Measurements from ENCODE around the gene ABHD10.

Gene ABHD10

DNA sequence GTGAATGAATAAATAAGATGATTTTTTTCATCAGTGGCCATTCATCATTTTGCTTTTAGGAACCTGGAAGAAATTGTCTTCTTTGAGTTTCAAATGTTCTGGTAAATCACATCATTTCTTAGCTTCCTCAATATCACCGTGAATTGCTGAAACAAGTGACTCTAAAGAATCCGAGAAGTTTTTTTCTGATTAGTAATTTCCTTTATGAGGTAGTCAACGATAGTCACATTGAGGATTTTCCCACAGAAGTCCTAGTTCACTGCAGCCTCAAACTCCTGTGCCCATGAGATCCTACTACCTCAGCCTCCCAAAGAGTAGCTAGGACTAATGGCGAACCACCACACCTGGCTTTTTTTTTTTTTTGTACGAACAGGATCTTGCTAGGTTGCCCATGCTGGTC lies 52.1 kb downstream of the ABHD10 start:
- no peaks in the 10 kb centered on the region for H3K4me1 ChIP-seq (ENCODE audit: control insufficient read depth in 1 of 2, insufficient read depth in 2 of 2, low read length in 2 of 2)
- no peak overlapping the region for H2AFZ ChIP-seq (ENCODE audit: insufficient read depth, low read length, poor library complexity)
- H3K27ac ChIP-seq (ENCODE audit: low read depth, low read length), result no peak overlapping the region
- no peak overlapping the region for H4K12ac ChIP-seq (ENCODE audit: low read depth, low read length)
- no peak overlapping the region for H3K23ac ChIP-seq (ENCODE audit: low read length)
- H3K79me2 ChIP-seq (ENCODE audit: control insufficient read depth, insufficient read depth, low read length, poor library complexity), result no peaks in the 10 kb centered on the region
- H2BK5ac ChIP-seq (ENCODE audit: low read depth, low read length, poor library complexity), result no peak overlapping the region
- H3K4me3 ChIP-seq (ENCODE audit: low read depth, low read length), result no peak overlapping the region
- DNase-seq, result no peak
- H2AK5ac ChIP-seq (ENCODE audit: low read length), result no peak overlapping the region
- no peak overlapping the region for H3K18ac ChIP-seq (ENCODE audit: low read length)
- H4K8ac ChIP-seq (ENCODE audit: low read depth, low read length), result no peak overlapping the region
- no peaks in the 10 kb centered on the region for H3K79me1 ChIP-seq (ENCODE audit: low read length)
- H2BK120ac ChIP-seq (ENCODE audit: insufficient read depth, low read length, poor library complexity), result no peak overlapping the region
- no peak overlapping the region for H3K4me2 ChIP-seq (ENCODE audit: low read length)
- WGBS (ENCODE audit: extremely low coverage, insufficient coverage, insufficient read length), result no CpG with 5 or more reads among the region's 5 CpGs
- no peaks in the 10 kb centered on the region for H3K36me3 ChIP-seq (ENCODE audit: control insufficient read depth in 1 of 2, insufficient read depth in 2 of 2, low read length in 2 of 2)
- H3K14ac ChIP-seq (ENCODE audit: low read length), result no peak overlapping the region
- H3K27me3 ChIP-seq (ENCODE audit: insufficient read depth, low read length), result no peaks in the 10 kb centered on the region
- H3K9ac ChIP-seq (ENCODE audit: low read length), result no peak overlapping the region
- H2BK12ac ChIP-seq (ENCODE audit: low read length), result no peak overlapping the region
- no peak overlapping the region for H4K91ac ChIP-seq (ENCODE audit: low read depth, low read length)
- no peaks in the 10 kb centered on the region for H3K9me3 ChIP-seq (ENCODE audit: insufficient read depth, low read depth, low read length)
- H3K4ac ChIP-seq (ENCODE audit: low read depth, low read length), result no peak overlapping the region

DNA sequence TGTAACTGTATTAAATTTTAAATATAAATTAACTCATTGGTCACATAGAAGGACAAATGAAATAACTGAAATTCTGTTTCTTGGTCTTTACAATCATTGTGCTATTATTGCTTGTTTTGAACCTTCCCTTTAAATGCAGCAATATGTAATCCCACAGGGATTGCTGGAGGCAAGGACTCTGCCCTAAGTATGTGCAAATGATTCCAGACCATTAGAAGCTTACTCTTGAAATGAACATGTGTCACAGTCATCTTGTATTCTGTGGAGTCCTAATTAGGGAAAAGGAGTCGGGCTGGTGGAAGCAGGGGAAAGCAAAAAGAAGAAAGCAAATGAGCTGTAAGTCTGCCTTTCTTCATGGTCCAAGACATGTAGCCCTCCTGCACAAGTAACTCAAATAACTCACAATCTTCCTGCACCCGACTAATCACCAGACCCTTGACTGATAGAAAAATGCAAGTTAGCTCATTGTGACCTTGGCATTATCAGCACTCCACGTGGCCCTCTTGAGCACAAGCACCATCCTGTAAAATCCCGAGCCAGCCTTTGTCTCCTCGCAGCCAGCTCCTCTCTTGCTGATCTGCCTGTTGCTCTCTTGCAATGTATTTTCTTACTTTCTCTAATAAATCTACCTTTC lies 53.4 kb downstream of the ABHD10 start:
- H3K36me3 ChIP-seq (ENCODE audit: control insufficient read depth in 1 of 2, insufficient read depth in 2 of 2, low read length in 2 of 2), result no peaks in the 10 kb centered on the region
- no peak overlapping the region for H2AFZ ChIP-seq (ENCODE audit: insufficient read depth, low read length, poor library complexity)
- H4K91ac ChIP-seq (ENCODE audit: low read depth, low read length), result no peak overlapping the region
- H3K9ac ChIP-seq (ENCODE audit: low read length), result no peak overlapping the region
- no peak overlapping the region for H3K4me2 ChIP-seq (ENCODE audit: low read length)
- no peaks in the 10 kb centered on the region for H3K27me3 ChIP-seq (ENCODE audit: insufficient read depth, low read length)
- H3K79me1 ChIP-seq (ENCODE audit: low read length), result no peaks in the 10 kb centered on the region
- no peaks in the 10 kb centered on the region for H3K9me3 ChIP-seq (ENCODE audit: insufficient read depth, low read depth, low read length)
- H3K4me1 ChIP-seq (ENCODE audit: control insufficient read depth in 1 of 2, insufficient read depth in 2 of 2, low read length in 2 of 2), result no peaks in the 10 kb centered on the region
- H2BK120ac ChIP-seq (ENCODE audit: insufficient read depth, low read length, poor library complexity), result no peak overlapping the region
- no peak overlapping the region for H2AK5ac ChIP-seq (ENCODE audit: low read length)
- DNase-seq, result no peak
- no peak overlapping the region for H3K27ac ChIP-seq (ENCODE audit: low read depth, low read length)
- H3K23ac ChIP-seq (ENCODE audit: low read length), result no peak overlapping the region
- H3K4ac ChIP-seq (ENCODE audit: low read depth, low read length), result no peak overlapping the region
- H2BK5ac ChIP-seq (ENCODE audit: low read depth, low read length, poor library complexity), result no peak overlapping the region
- H3K79me2 ChIP-seq (ENCODE audit: control insufficient read depth, insufficient read depth, low read length, poor library complexity), result no peaks in the 10 kb centered on the region
- no peak overlapping the region for H4K12ac ChIP-seq (ENCODE audit: low read depth, low read length)
- no CpG with 5 or more reads among the region's 5 CpGs for WGBS (ENCODE audit: extremely low coverage, insufficient coverage, insufficient read length)
- no peak overlapping the region for H2BK12ac ChIP-seq (ENCODE audit: low read length)
- no peak overlapping the region for H3K4me3 ChIP-seq (ENCODE audit: low read depth, low read length)
- H3K14ac ChIP-seq (ENCODE audit: low read length), result no peak overlapping the region
- no peak overlapping the region for H4K8ac ChIP-seq (ENCODE audit: low read depth, low read length)
- no peak overlapping the region for H3K18ac ChIP-seq (ENCODE audit: low read length)

DNA sequence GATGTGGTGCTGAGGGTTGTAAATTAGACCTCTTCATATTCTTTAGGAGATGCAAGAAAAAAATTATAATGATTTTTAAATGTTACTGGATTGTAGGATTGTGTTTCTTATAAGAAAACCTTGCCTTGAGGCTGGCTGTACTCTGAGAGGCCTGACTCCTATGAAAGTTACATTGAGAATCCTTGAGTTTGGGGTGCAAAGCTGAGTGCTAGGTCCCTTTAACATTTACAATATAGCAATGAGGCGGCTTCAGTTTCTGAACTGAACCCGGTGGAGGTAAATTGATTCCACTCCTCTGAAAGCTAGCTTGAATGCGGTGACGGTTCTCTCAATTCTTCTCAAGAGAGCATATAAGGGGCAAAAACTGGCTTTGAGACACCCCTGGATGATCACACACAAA lies 55.6 kb downstream of the ABHD10 start, which contains the start of gene TMPRSS7:
Gene TMPRSS7, plus strand, starts transcription at position 301 of the 400 bp plus-strand sequence. CDS start 110 bp downstream, outside the sequence.
- no peaks in the 10 kb centered on the region for H3K36me3 ChIP-seq (ENCODE audit: control insufficient read depth in 1 of 2, insufficient read depth in 2 of 2, low read length in 2 of 2)
- no peaks in the 10 kb centered on the region for H3K79me1 ChIP-seq (ENCODE audit: low read length)
- H3K27me3 ChIP-seq (ENCODE audit: insufficient read depth, low read length), result no peaks in the 10 kb centered on the region
- no peak within 1 kb of the TSS for H3K9ac ChIP-seq (ENCODE audit: low read length)
- H3K4me2 ChIP-seq (ENCODE audit: low read length), result no peak within 1 kb of the TSS
- H4K12ac ChIP-seq (ENCODE audit: low read depth, low read length), result no peak within 1 kb of the TSS
- H2BK12ac ChIP-seq (ENCODE audit: low read length), result no peak within 1 kb of the TSS
- no peaks in the 10 kb centered on the region for H3K4me1 ChIP-seq (ENCODE audit: control insufficient read depth in 1 of 2, insufficient read depth in 2 of 2, low read length in 2 of 2)
- H3K14ac ChIP-seq (ENCODE audit: low read length), result no peak within 1 kb of the TSS
- H3K9me3 ChIP-seq (ENCODE audit: insufficient read depth, low read depth, low read length), result no peaks in the 10 kb centered on the region
- H2BK120ac ChIP-seq (ENCODE audit: insufficient read depth, low read length, poor library complexity), result no peak within 1 kb of the TSS
- no peak within 1 kb of the TSS for H3K18ac ChIP-seq (ENCODE audit: low read length)
- H3K23ac ChIP-seq (ENCODE audit: low read length), result no peak within 1 kb of the TSS
- no peak within 1 kb of the TSS for H2BK5ac ChIP-seq (ENCODE audit: low read depth, low read length, poor library complexity)
- H4K91ac ChIP-seq (ENCODE audit: low read depth, low read length), result no peak within 1 kb of the TSS
- H2AFZ ChIP-seq (ENCODE audit: insufficient read depth, low read length, poor library complexity), result no peak within 1 kb of the TSS
- H2AK5ac ChIP-seq (ENCODE audit: low read length), result no peak within 1 kb of the TSS
- H3K79me2 ChIP-seq (ENCODE audit: control insufficient read depth, insufficient read depth, low read length, poor library complexity), result no peaks in the 10 kb centered on the region
- no peak within 1 kb of the TSS for H3K4me3 ChIP-seq (ENCODE audit: low read depth, low read length)
- WGBS (ENCODE audit: extremely low coverage, insufficient coverage, insufficient read length), result no CpG with 5 or more reads among the region's 4 CpGs
- DNase-seq, result no peak
- no peak within 1 kb of the TSS for H3K4ac ChIP-seq (ENCODE audit: low read depth, low read length)
- no peak within 1 kb of the TSS for H3K27ac ChIP-seq (ENCODE audit: low read depth, low read length)
- H4K8ac ChIP-seq (ENCODE audit: low read depth, low read length), result no peak within 1 kb of the TSS

DNA sequence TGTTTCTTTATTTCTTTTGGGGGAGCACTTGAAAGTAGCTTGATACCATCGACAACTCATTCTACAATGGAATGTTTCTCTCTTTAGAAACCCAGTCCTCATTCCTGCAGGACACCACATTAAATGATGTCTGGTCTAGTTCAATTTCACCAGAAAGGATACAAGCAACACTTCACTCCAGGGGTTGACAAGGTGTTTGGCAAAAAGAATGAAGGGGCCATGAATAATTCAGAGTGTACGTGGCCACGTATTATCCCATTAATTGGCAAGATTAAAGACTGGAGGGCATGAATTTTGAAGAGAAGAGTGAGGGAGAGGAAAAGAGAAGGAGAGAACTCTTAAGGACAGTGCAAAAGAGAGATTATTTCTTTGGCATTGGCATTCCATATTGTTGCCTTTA lies 56.4 kb downstream of the ABHD10 start:
- no CpG with 5 or more reads among the region's 3 CpGs for WGBS (ENCODE audit: extremely low coverage, insufficient coverage, insufficient read length)

More for the DNA sequence above, 56.4 kb downstream of the ABHD10 start:
- Histone ChIP-seq H3K9me3 (ENCODE audit: insufficient read depth, low read depth, low read length) (no peaks in the 10 kb centered on the region), H4K12ac (ENCODE audit: low read depth, low read length) (no peak overlapping the region), H4K8ac (ENCODE audit: low read depth, low read length) (no peak overlapping the region), H3K27ac (ENCODE audit: low read depth, low read length) (no peak overlapping the region), H2BK5ac (ENCODE audit: low read depth, low read length, poor library complexity) (no peak overlapping the region), H3K4ac (ENCODE audit: low read depth, low read length) (no peak overlapping the region), H2BK12ac (ENCODE audit: low read length) (no peak overlapping the region), H2AK5ac (ENCODE audit: low read length) (no peak overlapping the region), H2AFZ (ENCODE audit: insufficient read depth, low read length, poor library complexity) (no peak overlapping the region), H3K14ac (ENCODE audit: low read length) (no peak overlapping the region), H3K23ac (ENCODE audit: low read length) (no peak overlapping the region), H3K4me3 (ENCODE audit: low read depth, low read length) (no peak overlapping the region), H3K18ac (ENCODE audit: low read length) (no peak overlapping the region), H3K36me3 (ENCODE audit: control insufficient read depth in 1 of 2, insufficient read depth in 2 of 2, low read length in 2 of 2) (no peaks in the 10 kb centered on the region), H3K9ac (ENCODE audit: low read length) (no peak overlapping the region), H3K79me2 (ENCODE audit: control insufficient read depth, insufficient read depth, low read length, poor library complexity) (no peaks in the 10 kb centered on the region), H2BK120ac (ENCODE audit: insufficient read depth, low read length, poor library complexity) (no peak overlapping the region), H3K27me3 (ENCODE audit: insufficient read depth, low read length) (no peaks in the 10 kb centered on the region), H3K4me1 (ENCODE audit: control insufficient read depth in 1 of 2, insufficient read depth in 2 of 2, low read length in 2 of 2) (no peaks in the 10 kb centered on the region), H3K79me1 (ENCODE audit: low read length) (no peaks in the 10 kb centered on the region), H4K91ac (ENCODE audit: low read depth, low read length) (no peak overlapping the region), H3K4me2 (ENCODE audit: low read length) (no peak overlapping the region)
- DNase-seq, result no peak

Measured in trophoblast cell (in vitro differentiated cells and primary cell).